Measurements from ENCODE around the gene SUPT16H. TPM values are rescaled to one million over a fixed set of nuclear protein-coding genes. Genes with fewer than 3 reads are reported as not detected.

The SUPT16H gene
- total and polyA plus RNA-seq, 2 of the 13 experiments (the other 11 are each of a cell fraction or from before 2014, with no cell fraction given) = 77.5 to 230 TPM

- TF ChIP-seq NCOR1 (IDR thresholded peaks at IDR 0.05; ENCODE audit: borderline replicate concordance, low read length) (peak; percentile 80; the same call in 1 of the 2 replicates), TBX2 (CRISPR knock-in tag; IDR thresholded peaks at IDR 0.05; ENCODE audit: borderline replicate concordance) (0 out of 2 replicates have a peak, but pooled peaks have one; percentile 28), SKI (IDR thresholded peaks at IDR 0.05; ENCODE audit: partially characterized antibody) (no peak), ZSCAN29 (CRISPR knock-in tag; conservative IDR thresholded peaks at IDR 0.05) (no peak), SATB2 (CRISPR knock-in tag; IDR thresholded peaks at IDR 0.05) (no peak), NFATC3 (CRISPR knock-in tag; IDR thresholded peaks at IDR 0.05) (no peak), PHF5A (CRISPR knock-in tag; IDR thresholded peaks at IDR 0.05; ENCODE audit: low read depth, unreplicated experiment) (no peak), NCOA2 (CRISPR knock-in tag; IDR thresholded peaks at IDR 0.05) (peak; percentile 43), SIX4 (CRISPR knock-in tag; IDR thresholded peaks at IDR 0.05) (no peak), NFE2 (CRISPR knock-in tag; IDR thresholded peaks at IDR 0.05) (no peak), LRRFIP1 (CRISPR knock-in tag; conservative IDR thresholded peaks at IDR 0.05) (no peak), ZFX (CRISPR knock-in tag; IDR thresholded peaks at IDR 0.05; ENCODE audit: low read depth) (no peak), ZNF777 (CRISPR knock-in tag; IDR thresholded peaks at IDR 0.05) (no peak), ZNF546 (CRISPR knock-in tag; conservative IDR thresholded peaks at IDR 0.05) (no peak), PHF21A (CRISPR knock-in tag; IDR thresholded peaks at IDR 0.05) (no peak; the same call in 1 of the 2 replicates), PBX3 (CRISPR knock-in tag; IDR thresholded peaks at IDR 0.05; ENCODE audit: borderline replicate concordance) (no peak), SAP130 (CRISPR knock-in tag; IDR thresholded peaks at IDR 0.05; ENCODE audit: low read depth) (0 out of 2 replicates have a peak, but pooled peaks have one; percentile 45), CBX1 (IDR thresholded peaks at IDR 0.05; ENCODE audit: low read depth) (no peak)
- TF ChIP-seq, protein P1, sequence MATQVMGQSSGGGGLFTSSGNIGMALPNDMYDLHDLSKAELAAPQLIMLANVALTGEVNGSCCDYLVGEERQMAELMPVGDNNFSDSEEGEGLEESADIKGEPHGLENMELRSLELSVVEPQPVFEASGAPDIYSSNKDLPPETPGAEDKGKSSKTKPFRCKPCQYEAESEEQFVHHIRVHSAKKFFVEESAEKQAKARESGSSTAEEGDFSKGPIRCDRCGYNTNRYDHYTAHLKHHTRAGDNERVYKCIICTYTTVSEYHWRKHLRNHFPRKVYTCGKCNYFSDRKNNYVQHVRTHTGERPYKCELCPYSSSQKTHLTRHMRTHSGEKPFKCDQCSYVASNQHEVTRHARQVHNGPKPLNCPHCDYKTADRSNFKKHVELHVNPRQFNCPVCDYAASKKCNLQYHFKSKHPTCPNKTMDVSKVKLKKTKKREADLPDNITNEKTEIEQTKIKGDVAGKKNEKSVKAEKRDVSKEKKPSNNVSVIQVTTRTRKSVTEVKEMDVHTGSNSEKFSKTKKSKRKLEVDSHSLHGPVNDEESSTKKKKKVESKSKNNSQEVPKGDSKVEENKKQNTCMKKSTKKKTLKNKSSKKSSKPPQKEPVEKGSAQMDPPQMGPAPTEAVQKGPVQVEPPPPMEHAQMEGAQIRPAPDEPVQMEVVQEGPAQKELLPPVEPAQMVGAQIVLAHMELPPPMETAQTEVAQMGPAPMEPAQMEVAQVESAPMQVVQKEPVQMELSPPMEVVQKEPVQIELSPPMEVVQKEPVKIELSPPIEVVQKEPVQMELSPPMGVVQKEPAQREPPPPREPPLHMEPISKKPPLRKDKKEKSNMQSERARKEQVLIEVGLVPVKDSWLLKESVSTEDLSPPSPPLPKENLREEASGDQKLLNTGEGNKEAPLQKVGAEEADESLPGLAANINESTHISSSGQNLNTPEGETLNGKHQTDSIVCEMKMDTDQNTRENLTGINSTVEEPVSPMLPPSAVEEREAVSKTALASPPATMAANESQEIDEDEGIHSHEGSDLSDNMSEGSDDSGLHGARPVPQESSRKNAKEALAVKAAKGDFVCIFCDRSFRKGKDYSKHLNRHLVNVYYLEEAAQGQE (IDR thresholded peaks at IDR 0.05; ENCODE audit: borderline replicate concordance in 1 of 2, low read depth in 1 of 2, low read length in 2 of 2) = 0 out of 4 replicates have a peak, but pooled peaks of 1 of the 2 experiments have one; percentile 6
- TF ChIP-seq, protein P2, sequence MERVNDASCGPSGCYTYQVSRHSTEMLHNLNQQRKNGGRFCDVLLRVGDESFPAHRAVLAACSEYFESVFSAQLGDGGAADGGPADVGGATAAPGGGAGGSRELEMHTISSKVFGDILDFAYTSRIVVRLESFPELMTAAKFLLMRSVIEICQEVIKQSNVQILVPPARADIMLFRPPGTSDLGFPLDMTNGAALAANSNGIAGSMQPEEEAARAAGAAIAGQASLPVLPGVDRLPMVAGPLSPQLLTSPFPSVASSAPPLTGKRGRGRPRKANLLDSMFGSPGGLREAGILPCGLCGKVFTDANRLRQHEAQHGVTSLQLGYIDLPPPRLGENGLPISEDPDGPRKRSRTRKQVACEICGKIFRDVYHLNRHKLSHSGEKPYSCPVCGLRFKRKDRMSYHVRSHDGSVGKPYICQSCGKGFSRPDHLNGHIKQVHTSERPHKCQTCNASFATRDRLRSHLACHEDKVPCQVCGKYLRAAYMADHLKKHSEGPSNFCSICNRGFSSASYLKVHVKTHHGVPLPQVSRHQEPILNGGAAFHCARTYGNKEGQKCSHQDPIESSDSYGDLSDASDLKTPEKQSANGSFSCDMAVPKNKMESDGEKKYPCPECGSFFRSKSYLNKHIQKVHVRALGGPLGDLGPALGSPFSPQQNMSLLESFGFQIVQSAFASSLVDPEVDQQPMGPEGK (CRISPR knock-in tag; IDR thresholded peaks at IDR 0.05) = no peak
Measured at GRCh38 chr14:21302013-21302835, 81.6 kb downstream of the SUPT16H start (continued).

Measured in HepG2 (cell line).